Fibroblast of lung (primary cell): ENCODE data around the gene KCNG2.

ENCODE experiments used
- CTCF ChIP-seq, 2 donors: IDR thresholded peaks in 1 of 2; conservative IDR thresholded peaks in 1 of 2; 1 replicate in 1 of 2; 2 replicates in 1 of 2; pipeline ENCODE4 v1.5.1; 2011 to 2012; ENCODE audit warnings: low read length in 2 of 2, control low read depth in 1 of 2, inconsistent platforms in 1 of 2, low read depth in 1 of 2, mild to moderate bottlenecking in 1 of 2
- EZH2 ChIP-seq: IDR thresholded peaks from 2 replicates; pipeline ENCODE4 v1.5.1; 2012; ENCODE audit warnings: low read length, control low read depth, mild to moderate bottlenecking; ENCODE audit errors: missing control alignments

GRCh38 chr18:79795446-79795845 is 2.3 kb upstream of the KCNG2 start:
- TF ChIP-seq CTCF (conservative IDR thresholded peaks at IDR 0.05 in 1 of 2, IDR thresholded peaks at IDR 0.05 in 1 of 2; ENCODE audit: low read depth in 1 of 2, low read length in 2 of 2) = no peak
- no peak for TF ChIP-seq EZH2
